Subcutaneous adipose tissue (tissue), 4 donors: ENCODE results near the gene PMM2. TPM values are rescaled to one million over a fixed set of nuclear protein-coding genes. Genes with fewer than 3 reads are reported as not detected.

Experiments
- total RNA-seq, 4 donors: library from RNA; depleted of rRNA; stranded (reverse); fragments of >200 nt; gene quantifications; one replicate each; pipeline ENCODE4 v1.1.0, GENCODE V29; 2016
- TF ChIP-seq, protein P1 (sequence below): fragments of 450-650 bp; IDR thresholded peaks from one replicate; pipeline ENCODE4 v1.5.1; 2016; ENCODE audit warnings: low read depth, mild to moderate bottlenecking, control low read depth, antibody characterized with exemption, moderate library complexity

Gene PMM2
- total RNA-seq, 4 donors from 2014 or later, result 25.2 to 46.3 (median 42.4) TPM

- TF ChIP-seq, protein P1, sequence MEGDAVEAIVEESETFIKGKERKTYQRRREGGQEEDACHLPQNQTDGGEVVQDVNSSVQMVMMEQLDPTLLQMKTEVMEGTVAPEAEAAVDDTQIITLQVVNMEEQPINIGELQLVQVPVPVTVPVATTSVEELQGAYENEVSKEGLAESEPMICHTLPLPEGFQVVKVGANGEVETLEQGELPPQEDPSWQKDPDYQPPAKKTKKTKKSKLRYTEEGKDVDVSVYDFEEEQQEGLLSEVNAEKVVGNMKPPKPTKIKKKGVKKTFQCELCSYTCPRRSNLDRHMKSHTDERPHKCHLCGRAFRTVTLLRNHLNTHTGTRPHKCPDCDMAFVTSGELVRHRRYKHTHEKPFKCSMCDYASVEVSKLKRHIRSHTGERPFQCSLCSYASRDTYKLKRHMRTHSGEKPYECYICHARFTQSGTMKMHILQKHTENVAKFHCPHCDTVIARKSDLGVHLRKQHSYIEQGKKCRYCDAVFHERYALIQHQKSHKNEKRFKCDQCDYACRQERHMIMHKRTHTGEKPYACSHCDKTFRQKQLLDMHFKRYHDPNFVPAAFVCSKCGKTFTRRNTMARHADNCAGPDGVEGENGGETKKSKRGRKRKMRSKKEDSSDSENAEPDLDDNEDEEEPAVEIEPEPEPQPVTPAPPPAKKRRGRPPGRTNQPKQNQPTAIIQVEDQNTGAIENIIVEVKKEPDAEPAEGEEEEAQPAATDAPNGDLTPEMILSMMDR, result no peak
These were observed 67.0 kb downstream of the PMM2 start for GRCh38 chr16:8864480-8865110.

DNA sequence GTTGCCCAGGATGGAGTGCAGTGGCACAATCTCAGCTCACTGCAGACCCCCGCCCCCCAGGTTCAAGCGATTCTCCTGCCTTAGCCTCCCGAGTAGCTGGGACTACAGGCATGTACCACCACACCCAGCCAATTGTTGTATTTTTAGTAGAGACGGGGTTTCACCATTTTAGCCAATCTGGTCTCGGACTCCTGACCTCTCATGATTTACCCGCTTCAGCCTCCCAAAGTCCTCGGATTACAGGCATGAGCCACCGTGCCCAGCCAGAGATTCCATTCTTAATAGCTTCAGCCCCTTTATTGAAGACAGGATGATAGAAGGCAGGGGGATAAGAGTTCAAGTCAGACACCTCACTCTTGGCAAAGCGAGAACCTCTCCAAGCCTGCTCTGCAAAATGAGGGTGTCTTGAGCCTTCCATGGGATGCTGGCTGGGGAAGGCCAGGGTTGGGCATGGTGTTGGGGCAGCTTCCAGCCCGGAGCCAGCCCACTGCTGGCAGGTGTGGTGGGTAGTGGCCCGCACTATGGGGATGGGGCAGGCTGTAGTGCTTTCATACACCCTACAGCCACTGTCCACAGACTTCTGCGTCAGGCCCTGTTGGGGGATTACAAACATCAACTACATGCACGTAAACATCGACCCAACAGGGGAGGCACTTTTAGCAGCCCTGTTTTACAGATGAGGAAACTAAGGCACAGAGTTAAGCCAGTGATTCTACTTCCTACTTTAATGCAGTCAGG lies 67.7 kb downstream of the PMM2 start:
- TF ChIP-seq, protein P1, result no peak

GRCh38 chr16:8866118-8866883 lies 68.7 kb downstream of the PMM2 start:
- TF ChIP-seq, protein P1, result no peak

GRCh38 chr16:8866884-8867215 lies 69.2 kb downstream of the PMM2 start:
- TF ChIP-seq, protein P1, result no peak

DNA sequence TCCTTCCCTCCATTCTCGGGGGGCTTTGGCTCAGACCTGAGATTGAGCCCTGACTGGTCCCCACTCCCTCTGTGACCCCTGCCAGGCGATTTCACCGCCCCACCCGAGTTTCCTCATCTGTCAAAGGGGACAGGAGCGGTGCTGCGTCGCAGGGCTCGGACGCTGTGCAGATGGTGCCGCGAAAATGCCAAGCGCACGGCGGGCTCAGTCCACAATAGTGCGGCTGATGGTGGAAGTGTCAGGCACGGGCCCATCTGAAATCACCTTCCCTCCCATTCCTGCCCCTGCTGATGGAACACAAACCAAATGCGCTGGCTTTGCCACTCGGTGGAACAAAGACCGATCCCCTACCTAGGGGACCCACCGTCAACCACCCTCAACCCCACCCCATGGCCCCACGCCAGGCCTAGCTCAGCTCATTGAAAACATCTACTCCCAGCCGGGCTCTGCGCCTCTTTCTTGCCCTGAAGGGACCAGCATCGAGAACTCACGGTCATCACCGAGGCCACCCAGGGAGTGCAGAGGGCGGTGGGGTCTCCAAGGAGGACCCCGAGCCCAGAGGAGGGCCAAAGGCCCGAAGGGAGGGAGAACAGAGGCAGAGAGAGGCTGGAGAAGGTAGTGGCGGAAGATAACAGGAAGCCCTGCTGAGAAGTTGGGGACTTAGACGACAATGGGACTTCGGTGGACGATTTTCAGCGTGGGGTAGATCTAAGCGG lies 69.7 kb downstream of the PMM2 start:
- TF ChIP-seq, protein P1, result no peak

DNA sequence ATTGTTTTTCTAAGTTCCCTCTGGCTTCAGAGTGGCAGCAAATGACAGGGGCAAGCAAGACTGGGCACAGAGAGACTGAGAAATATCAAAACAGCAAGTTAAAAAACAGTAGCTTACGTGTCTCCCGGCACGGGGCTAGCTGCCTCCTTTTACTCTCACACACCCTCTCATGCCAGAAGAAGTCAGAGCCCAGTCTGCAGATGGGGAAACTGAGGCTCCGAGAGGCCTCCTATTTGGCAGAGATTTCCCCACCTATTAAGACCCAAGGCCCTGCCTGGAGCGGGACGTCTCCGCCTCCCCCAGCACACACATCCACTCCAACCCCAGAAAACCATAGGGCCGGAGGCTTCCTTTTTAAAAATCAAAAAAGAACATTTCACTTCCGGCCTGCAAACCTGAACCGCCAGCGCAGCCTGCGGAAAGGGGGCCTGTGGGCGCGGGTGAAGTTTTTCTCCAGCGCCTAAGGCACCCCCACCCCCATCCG lies 70.3 kb downstream of the PMM2 start:
- TF ChIP-seq, protein P1, result no peak
